GM19025 (cell line): ENCODE data around the gene LRRC8A.
A peak's percentile ranks its signal among the peaks of the same experiment; 100 is the strongest.

Experiments used
- ATAC-seq: cut with Tn5 transposase; IDR thresholded peaks from one replicate; pipeline ENCODE4 v1.9.1; 2021; ENCODE audit warnings: mild to moderate bottlenecking, low read depth, moderate library complexity; ENCODE audit not compliant: unreplicated experiment

LRRC8A gene

DNA sequence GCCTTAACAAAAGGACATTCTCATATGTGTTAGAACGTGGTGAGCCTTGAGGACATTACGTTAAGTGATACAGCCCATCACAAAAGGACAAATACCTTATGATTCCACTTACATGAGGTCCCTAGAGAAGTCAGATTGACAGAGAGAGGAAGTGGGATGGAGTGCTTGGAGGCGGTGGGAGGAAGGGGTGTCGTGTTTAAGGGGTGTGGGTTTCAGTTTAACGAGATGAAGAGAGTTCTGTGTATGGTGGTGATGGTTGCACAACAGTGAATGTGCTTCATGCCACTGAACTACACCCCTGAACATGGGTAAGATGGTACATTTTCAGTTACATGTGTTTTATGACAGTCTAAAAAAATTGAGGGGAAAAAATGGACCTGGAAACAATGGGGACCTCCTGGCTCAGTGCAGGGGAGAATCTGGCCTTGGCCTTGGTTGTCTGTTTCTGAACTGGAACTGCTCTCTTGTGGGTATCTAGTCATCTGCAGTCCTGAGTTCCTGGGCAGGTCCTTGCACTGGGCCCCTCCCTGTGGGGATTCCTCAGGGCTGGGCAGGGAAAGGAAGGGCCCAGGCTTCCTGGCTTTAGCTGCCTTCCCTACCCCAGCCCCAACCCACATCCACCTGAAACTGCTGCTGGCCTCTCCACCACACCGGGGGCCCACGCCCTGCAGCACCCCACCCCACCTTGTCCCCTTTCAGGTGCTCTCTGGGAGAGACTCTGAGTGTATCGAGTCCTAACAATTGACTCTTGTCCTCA lies 17.8 kb downstream of the LRRC8A start:
- no peak for ATAC-seq

DNA sequence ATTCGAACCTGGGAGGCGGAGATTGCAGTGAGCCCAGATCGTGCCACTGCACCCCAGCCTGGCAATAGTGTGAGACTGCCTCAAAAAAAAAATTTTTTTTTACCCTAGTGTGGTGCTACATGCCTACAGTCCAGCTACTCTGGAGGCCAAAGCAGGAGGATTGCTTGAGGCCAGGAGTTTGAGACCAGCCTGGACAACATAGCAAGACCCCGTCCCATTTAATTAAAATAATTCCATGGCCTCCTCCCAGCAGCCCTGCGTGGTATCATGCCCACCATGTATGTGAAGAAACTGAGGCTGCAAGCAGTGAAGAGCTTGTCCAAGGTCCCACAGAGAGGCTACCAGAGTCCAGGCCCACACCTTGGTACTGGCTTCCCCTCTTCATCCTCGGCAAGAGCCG lies 19.4 kb downstream of the LRRC8A start:
- ATAC-seq, result no peak

DNA sequence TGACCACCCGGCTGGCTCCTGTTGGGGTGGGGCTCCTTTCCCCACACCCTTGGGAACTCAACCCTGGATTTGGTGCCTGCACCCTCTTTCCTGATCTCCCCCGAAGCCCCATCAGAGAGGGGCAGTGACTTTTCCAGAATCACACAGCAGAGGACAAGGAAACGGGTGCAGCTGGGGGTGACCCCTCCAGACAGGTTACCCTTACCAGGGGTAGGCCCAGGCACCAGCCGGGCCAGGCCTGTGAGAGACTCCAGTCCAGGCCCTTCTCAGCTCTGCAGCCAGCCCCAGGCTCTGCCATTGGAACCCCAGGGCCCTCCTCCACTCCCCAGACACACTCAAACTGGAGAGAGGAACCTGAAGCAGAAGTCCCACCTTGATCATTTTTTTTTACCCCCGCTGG lies 19.9 kb downstream of the LRRC8A start:
- no peak for ATAC-seq

DNA sequence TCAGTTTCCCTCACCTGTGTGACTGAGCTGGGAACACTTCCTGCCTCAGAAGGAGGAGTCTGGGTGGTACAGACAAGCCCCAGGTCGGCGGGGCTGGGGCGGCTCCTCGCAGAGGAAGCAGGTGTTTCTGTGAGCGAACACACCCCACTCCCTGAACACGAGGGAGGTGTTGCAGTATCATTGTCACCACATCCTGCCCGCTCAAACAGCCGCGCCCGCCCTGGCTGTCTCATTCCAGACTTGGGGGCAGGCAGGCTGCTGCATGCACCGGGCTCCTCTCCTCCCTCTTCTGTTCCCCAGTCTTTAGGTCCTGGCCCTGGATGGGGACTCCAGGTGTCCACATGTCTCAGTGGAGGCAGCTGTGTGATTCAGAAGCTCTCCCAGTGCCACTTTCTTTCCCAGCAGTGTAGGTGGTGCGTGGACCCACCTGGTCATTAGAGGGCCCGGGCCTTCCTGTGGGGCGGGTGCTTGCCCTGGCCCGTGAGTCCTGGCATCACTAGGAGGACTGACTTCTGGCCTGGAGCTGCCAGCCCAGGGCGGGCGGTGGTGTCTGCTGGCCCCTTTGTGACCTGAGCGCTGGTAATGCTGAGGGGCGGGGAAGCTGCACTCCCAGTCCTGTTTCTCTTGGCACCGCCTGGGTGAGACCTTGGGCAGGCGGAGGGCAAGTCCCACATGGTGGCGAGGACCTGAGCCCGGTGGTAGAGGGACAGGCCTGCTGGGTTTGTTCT lies 20.6 kb downstream of the LRRC8A start:
- peak; percentile 90 for ATAC-seq

DNA sequence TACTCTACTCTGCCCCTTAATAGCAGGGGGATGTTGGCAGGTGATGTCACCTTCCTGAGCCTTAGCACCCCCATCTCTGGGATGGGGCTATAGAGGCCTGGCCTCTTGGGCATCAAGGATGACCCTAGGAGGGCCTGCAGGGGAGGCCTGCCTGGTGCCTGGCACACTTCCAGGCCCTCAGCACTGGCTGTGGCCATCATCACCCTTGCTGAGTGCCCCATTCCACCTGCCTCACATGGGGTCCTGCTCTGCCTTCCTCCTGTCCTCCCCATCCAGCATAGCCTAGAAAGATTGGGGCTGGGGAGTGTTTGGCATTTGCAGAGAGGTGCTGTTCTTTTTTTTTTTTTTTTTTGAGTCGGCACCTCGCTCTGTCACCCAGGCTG lies 21.1 kb downstream of the LRRC8A start:
- no peak for ATAC-seq

DNA sequence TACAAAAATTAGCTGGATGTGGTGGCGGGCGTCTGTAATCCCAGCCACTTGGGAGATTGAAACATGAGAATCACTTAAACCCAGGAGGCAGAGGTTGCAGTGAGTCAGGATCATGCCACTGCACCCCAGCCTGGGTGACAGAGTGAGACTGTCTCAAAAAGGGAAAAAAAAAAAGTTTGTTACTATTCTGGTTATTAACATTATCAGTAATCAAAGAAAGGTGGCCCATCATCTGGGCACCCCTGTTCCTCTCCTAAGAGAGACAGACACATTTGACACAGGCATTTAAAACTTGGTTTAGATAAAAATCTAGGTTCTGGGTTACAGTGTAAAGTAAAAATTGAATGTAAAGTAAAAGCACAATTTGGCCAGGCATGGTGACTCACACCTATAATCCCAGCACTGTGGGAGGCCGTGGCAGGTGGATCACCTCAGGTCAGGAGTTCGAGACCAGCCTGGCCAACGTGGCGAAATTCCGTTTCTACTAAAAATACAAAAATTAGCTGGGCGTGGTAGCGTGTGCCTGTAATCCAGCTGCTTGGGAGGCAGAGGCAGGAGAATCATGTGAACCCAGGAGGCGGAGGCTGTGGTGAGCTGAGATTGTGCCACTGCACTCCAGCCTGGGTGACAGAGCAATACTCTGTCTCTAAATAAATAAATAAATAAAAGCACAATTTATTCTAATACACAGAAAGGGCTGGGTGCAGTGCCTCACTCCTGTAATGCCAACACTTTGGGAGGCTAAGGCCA lies 22.1 kb downstream of the LRRC8A start:
- no peak for ATAC-seq

DNA sequence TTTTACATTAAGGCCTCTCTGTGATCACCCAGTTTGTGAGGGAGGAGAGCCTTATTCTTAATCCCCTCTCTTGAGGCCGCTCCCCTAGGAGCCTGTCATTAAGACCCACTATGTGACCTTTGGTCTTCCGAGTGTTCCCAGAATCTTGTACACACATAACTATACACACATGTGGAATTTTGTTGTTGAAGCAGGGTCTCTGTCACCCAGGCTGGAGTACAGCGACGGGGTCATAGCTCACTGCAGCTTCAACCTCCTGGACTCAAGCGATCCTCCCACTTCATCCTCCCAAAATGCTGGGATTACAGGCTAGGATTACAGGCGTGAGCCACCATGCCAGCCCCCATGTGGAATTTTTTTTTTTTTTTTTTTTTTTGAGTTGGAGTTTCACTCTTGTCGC lies 24.0 kb downstream of the LRRC8A start:
- ATAC-seq, result no peak

DNA sequence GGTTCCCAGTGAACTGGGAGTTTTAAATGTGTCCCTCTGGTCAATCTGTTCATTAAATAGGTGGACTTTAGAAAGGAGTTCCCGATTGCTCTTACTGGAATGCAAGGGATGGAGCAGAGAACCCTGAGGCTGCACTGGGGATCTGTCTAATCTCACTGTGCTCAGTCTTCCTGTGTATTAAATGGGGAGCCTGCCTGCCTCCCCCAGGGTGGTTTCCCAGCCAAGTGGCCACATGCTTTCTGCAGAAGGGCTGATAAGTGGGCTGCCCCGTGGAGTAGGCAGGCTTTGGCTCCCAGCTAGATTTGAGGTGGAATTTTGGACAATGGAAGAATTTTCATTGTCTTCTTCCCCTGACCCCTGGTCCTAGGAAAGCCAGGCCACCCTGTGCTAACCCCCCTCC lies 24.8 kb downstream of the LRRC8A start:
- no peak for ATAC-seq

DNA sequence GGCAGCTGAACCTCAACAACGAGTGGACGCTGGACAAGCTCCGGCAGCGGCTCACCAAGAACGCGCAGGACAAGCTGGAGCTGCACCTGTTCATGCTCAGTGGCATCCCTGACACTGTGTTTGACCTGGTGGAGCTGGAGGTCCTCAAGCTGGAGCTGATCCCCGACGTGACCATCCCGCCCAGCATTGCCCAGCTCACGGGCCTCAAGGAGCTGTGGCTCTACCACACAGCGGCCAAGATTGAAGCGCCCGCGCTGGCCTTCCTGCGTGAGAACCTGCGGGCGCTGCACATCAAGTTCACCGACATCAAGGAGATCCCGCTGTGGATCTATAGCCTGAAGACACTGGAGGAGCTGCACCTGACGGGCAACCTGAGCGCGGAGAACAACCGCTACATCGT lies 26.4 kb downstream of the LRRC8A start:
- no peak for ATAC-seq

DNA sequence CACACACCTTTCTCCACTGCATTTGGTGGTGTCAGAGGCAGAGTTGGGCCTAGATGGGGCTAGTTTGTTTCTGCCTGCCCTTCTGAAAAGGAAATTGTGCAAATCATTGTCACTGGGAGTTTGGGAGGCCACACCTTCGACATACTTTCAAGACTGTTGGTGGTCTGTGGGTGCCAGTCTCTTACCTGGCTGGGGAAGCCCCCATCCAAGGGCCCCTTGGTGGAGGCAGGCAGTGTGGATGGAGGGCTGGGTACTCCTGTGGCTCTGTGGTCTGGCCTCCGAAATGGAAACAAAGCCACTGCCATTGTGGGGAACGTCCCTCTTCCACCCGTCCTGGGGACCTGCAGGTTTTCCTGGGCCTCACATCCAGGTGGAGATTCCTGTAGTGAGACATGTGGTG lies 27.9 kb downstream of the LRRC8A start:
- no peak for ATAC-seq

DNA sequence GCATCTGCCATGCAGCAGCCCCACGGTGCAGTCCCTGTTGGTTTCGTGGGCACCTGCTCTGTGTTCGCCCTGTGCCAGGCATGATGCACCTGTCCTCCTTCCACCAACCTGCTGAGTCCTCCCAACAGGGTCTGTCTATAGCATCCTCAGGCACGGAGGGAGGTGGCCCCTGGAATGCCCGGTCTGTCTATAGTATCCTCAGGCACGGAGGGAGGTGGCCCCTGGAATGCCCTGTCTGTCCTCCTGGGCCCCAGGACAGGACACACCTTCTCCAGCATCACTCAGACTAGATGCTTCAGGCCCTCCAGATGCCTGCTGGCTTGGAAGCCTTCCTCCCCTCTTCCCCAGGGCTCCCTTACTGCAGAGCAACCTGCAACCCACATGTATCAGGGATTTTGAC lies 29.0 kb downstream of the LRRC8A start:
- ATAC-seq, result no peak

DNA sequence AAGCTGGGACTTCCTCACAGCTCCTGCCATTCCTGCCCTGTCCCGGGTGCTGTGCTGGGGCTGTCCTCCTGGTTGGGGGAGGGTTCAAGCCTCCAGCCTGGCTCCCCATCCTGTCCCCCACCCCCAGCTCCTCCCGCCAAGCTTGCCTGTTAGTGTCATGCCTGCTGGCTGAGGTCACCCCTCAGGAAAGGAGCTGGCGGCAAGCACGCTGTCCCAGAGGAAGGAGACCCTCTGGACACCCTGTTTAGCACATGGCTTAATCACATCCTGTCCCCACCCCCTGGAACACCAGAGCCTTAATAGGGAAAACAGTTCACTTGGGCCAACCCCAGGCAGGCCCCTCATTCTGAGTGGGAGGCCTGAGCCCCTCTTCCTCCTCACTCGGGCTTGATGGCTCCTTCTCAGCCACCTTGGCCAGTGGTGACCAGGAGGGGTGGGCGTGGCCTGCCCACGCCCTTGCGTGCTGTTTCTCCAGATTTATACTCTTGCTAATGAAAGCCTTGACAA lies 29.6 kb downstream of the LRRC8A start:
- ATAC-seq, result no peak

DNA sequence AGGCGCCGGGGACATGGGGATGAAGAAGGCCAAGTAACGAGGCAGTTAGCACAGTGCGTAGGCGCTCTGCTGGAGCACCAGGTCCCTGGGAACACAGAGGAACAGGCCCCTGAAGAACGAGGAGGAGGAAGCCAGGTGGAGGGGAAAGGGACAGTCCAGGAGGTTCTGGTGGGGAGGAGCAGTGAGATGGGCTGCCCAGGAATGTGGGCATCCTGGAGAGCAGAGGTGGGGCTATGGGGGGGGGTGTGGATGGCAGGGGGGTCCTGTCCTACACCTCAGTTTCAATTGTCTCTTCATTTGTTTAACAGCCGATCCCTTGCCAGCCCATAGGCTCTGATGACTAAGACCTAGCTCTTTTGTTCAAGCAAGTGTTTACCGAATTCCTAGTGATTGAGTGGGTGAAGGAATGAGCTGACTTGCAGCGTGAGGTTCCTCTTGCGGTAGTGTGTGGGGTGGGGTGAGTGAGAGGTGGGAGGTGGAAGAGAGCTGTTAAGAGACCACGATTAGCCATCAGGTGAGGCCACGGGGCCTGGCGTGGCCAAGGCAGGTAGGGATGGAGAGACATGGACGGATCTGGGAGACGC lies 30.4 kb downstream of the LRRC8A start:
- no peak for ATAC-seq

DNA sequence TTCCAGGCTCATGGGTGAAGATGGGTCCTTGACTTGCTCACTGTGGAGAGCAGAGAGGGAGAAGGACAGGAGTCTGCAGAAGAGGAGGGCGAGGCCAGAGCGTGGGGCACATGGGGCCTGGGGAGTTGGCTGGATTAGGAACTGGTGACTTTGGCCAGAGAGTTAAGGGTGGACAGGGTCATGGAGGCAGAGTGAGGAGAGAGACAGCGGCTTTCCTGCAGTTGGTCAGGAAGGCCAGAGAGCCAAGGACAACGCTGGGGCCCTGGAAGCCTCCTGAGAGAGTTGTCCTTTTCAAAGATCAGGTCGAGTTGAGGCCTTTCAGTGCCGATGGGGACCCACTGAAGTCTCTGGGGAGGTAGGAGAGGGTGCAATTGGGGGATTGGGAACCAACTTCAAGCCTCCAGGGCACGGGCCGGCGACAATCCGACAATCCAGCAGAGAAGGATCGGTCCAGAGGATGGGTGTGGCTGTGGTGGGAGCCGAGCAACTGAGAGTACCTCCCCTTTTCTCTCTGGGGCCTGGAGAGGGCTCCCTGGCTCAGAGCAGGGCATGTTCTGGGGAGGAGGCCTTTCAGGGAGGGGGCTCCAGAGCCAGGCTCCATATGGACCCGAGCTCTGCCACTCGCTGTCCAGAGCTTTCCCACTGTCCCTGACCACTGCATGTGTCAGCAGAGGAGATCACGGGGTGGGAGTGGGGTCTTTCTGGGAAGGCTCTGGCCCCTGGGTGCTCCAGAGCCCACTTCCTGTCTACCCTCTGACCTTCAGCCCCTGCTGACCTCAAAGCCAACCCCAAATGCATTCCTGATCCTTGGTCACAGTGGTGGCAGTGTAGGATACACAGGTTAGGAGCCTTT lies 31.3 kb downstream of the LRRC8A start:
- ATAC-seq, result no peak

DNA sequence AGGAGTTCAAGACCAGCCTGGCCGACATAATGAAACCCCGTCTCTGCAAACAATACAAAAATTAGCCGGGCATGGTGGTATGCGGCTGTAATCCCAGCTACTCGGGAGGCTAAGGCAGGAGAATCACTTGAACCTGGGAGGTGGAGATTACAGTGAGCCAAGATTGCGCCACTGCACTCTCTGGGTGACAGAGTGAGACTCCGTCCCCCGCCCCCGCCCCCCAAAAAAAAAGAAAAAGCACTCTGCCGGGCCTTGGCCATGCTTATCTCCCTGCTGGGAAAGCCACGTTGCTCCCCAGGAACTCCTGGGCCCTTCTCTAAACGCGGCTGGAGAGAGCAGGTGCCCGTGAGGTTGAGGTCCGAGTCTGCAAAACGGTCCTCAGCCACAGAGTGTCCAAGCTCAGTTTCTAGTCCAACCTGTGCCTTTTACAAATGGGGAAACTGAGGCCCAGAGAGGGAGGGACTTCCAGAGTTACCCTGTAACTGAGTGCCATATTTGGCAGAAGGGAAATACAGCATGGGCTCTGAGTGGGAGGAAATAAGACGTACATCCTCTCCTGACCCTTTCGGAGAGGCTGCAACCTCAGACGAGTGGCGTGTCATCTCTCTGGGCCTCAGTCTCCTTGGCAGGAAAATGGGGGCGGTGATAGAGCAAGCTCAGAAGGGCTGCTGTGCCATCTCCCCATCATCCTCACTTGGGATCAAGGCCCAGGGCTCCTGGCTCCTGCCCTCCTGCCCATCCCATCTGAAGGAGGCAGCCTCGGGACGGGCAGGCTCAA lies 32.3 kb downstream of the LRRC8A start:
- ATAC-seq, result no peak

DNA sequence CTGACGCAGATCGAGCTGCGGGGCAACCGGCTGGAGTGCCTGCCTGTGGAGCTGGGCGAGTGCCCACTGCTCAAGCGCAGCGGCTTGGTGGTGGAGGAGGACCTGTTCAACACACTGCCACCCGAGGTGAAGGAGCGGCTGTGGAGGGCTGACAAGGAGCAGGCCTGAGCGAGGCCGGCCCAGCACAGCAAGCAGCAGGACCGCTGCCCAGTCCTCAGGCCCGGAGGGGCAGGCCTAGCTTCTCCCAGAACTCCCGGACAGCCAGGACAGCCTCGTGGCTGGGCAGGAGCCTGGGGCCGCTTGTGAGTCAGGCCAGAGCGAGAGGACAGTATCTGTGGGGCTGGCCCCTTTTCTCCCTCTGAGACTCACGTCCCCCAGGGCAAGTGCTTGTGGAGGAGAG lies 34.3 kb downstream of the LRRC8A start:
- no peak for ATAC-seq

DNA sequence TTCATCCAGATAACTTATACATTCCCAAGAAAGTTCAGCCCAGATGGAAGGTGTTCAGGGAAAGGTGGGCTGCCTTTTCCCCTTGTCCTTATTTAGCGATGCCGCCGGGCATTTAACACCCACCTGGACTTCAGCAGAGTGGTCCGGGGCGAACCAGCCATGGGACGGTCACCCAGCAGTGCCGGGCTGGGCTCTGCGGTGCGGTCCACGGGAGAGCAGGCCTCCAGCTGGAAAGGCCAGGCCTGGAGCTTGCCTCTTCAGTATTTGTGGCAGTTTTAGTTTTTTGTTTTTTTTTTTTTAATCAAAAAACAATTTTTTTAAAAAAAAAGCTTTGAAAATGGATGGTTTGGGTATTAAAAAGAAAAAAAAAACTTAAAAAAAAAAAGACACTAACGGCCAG lies 34.8 kb downstream of the LRRC8A start:
- no peak for ATAC-seq

DNA sequence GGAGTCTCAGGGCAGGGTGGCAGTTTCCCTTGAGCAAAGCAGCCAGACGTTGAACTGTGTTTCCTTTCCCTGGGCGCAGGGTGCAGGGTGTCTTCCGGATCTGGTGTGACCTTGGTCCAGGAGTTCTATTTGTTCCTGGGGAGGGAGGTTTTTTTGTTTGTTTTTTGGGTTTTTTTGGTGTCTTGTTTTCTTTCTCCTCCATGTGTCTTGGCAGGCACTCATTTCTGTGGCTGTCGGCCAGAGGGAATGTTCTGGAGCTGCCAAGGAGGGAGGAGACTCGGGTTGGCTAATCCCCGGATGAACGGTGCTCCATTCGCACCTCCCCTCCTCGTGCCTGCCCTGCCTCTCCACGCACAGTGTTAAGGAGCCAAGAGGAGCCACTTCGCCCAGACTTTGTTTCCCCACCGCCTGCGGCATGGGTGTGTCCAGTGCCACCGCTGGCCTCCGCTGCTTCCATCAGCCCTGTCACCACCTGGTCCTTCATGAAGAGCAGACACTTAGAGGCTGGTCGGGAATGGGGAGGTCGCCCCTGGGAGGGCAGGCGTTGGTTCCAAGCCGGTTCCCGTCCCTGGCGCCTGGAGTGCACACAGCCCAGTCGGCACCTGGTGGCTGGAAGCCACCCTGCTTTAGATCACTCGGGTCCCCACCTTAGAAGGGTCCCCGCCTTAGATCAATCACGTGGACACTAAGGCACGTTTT lies 35.4 kb downstream of the LRRC8A start:
- no peak for ATAC-seq

DNA sequence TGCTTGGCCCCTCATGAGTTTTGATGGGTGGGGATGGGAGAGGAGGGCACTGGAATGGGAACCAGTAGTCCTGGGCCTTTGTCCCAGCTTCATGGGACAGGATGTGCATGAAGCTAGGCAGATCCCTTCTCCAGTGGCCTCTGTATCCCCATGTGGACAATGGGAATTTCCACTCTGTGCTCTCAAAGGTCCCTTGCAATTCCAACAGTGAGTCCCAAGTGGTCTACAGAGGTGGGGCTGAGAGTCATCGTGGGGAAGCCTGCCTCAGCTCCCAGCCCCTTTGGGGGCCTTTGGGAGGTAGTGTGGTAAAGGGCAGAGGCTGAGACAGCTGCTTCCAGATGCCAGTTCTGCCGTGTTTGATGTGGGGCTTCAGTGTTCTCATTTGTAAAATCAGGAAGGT lies 37.0 kb downstream of the LRRC8A start:
- ATAC-seq, result no peak
